Measurements from ENCODE around the gene PLA2G4F. TPM values are rescaled to one million over a fixed set of nuclear protein-coding genes. Genes with fewer than 3 reads are reported as not detected.

Gene PLA2G4F
- total RNA-seq, 1 experiment from 2014 or later = 1.9 TPM

DNA sequence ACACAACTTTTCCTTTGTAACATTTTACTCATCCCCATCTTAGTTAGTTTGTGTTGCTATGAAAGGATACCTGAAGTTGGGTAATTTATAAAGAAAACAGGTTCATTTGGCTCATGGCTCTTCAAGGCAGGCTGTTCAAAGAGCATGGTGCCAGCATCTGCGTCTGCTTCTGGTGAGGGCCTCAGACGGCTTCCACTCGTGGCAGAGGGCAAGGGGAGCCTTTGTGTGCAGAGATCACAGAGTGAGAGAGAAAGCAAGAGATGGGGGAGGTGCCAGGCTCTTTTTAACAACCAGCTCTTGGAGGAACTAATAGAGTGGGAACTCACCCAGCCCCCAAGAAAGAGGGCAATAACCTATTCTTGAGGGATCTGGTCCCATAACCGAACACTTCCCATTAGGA, 23.1 kb downstream of the PLA2G4F start:
- TF ChIP-seq EZH2 (IDR thresholded peaks at IDR 0.05; ENCODE audit: low read depth) = no peak
- TF ChIP-seq, protein P1, sequence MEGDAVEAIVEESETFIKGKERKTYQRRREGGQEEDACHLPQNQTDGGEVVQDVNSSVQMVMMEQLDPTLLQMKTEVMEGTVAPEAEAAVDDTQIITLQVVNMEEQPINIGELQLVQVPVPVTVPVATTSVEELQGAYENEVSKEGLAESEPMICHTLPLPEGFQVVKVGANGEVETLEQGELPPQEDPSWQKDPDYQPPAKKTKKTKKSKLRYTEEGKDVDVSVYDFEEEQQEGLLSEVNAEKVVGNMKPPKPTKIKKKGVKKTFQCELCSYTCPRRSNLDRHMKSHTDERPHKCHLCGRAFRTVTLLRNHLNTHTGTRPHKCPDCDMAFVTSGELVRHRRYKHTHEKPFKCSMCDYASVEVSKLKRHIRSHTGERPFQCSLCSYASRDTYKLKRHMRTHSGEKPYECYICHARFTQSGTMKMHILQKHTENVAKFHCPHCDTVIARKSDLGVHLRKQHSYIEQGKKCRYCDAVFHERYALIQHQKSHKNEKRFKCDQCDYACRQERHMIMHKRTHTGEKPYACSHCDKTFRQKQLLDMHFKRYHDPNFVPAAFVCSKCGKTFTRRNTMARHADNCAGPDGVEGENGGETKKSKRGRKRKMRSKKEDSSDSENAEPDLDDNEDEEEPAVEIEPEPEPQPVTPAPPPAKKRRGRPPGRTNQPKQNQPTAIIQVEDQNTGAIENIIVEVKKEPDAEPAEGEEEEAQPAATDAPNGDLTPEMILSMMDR (conservative IDR thresholded peaks at IDR 0.05) = no peak
- POLR2A ChIA-PET (ENCODE audit: unreplicated experiment) = no interaction called here
- Histone ChIP-seq H3K9me3 (ENCODE audit: insufficient read depth, low read depth) (no peaks in the 10 kb centered on the region), H3K79me2 (ENCODE audit: low read depth) (no peaks in the 10 kb centered on the region), H3F3A (ENCODE audit: insufficient read depth, low read depth) (0 out of 2 replicates have a peak, but pooled peaks cover 6% of the 10 kb centered on the region), H3K36me3 (ENCODE audit: low read depth) (no peaks in the 10 kb centered on the region), H3K27ac (no peak overlapping the region), H2AFZ (no peak overlapping the region), H4K20me1 (ENCODE audit: insufficient read depth) (no peaks in the 10 kb centered on the region), H3K4me2 (no peak overlapping the region), H3K4me3 (no peak overlapping the region), H3K9me2 (ENCODE audit: insufficient read depth) (no peaks in the 10 kb centered on the region), H3K4me1 (replicated peaks; ENCODE audit: insufficient read depth) (0 out of 2 replicates have a peak, but pooled peaks cover 7% of the 10 kb centered on the region), H3K27me3 (ENCODE audit: insufficient read depth, low read depth) (no peaks in the 10 kb centered on the region)
- intact Hi-C loops (cut with micrococcal nuclease; ENCODE audit: unreplicated experiment) = loop anchor here (5.0 to 10.0 kb wide), 4 partner anchors 51 to 1229 kb away; partner anchors contain the start of gene MAPKBP1
- CTCF ChIA-PET = interaction anchor here (0.6 to 1.3 kb wide), 3 partner anchors 49 to 109 kb away, joined by 3 to 12 read pairs (median 4); no protein-coding TSS in a partner anchor
- DNase-seq = no peak
- BruUV-seq (replicated peaks) = no TSS peak

DNA sequence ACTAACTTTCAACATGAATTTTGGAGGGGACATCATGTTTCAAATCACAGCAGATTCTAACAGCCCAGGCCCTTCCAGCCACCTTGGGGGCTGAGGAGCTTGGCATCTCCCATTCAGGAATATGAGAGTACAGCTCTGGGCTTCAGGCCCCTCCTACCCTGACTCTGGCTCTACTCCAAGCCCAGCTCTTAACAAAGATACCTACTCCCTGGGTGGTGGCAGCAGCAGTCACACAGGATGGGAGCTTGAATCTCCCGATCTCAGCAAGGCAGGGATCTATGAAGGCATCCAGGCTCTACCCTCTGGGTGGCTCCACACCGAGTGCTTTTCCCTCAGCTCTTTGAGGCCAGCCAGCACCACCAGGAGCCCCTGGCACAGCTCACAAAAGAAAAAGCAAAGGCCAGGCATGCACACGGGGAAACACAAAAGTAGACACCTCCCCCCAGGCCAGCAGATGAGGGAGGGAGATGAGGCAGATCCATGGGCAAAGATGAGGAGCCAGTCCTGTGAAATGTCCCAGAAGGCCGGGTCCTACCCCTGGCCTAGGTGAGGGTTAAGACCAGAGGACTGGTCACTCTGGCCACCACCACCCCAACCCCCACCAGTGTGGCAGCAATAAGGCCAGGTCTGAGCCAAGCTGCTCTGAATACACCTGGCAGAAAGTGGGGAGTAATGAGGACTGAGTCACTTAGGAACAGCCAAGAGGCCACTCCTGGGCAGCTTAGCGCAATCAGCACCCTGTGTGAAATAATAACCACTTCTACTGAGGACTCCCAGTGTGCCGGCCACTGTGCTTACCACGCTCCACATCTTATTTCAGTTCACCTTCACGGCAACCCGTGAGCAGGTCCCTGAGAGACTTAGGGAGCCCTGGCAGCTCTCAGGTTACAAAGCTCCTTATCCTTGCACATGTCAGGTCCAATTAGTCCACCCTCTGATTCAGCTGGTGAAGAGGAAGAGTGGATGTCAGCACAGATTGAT, 24.3 kb downstream of the PLA2G4F start:
- H3F3A ChIP-seq (ENCODE audit: insufficient read depth, low read depth) = 0 out of 2 replicates have a peak, but pooled peaks cover 6% of the 10 kb centered on the region
- no peak overlapping the region for H3K27ac ChIP-seq
- H3K4me3 ChIP-seq = no peak overlapping the region
- TF ChIP-seq, protein P1 (conservative IDR thresholded peaks at IDR 0.05) = no peak
- no peak for TF ChIP-seq EZH2 (IDR thresholded peaks at IDR 0.05; ENCODE audit: low read depth)
- H3K27me3 ChIP-seq (ENCODE audit: insufficient read depth, low read depth) = no peaks in the 10 kb centered on the region
- H3K4me1 ChIP-seq (replicated peaks; ENCODE audit: insufficient read depth) = 0 out of 2 replicates have a peak, but pooled peaks cover 7% of the 10 kb centered on the region
- H3K36me3 ChIP-seq (ENCODE audit: low read depth) = no peaks in the 10 kb centered on the region
- ChIA-PET POLR2A (ENCODE audit: unreplicated experiment) (no interaction called here), CTCF (interaction anchor here (1.5 kb wide), 1 partner anchor 47 kb away, joined by 5 read pairs; no protein-coding TSS in a partner anchor)
- intact Hi-C loops (cut with micrococcal nuclease; ENCODE audit: unreplicated experiment) = loop anchor here (5.0 to 10.0 kb wide), 4 partner anchors 50 to 1227 kb away; partner anchors contain the start of gene MAPKBP1
- H4K20me1 ChIP-seq (ENCODE audit: insufficient read depth) = no peaks in the 10 kb centered on the region
- H3K9me2 ChIP-seq (ENCODE audit: insufficient read depth) = no peaks in the 10 kb centered on the region
- H3K79me2 ChIP-seq (ENCODE audit: low read depth) = no peaks in the 10 kb centered on the region
- BruUV-seq (replicated peaks) = no TSS peak
- no peak overlapping the region for H2AFZ ChIP-seq
- H3K9me3 ChIP-seq (ENCODE audit: insufficient read depth, low read depth) = no peaks in the 10 kb centered on the region
- 0 out of 2 replicates have a peak overlapping the region, but pooled peaks have one; percentile 4 for H3K4me2 ChIP-seq
- peak in 1 of 2 experiments; percentile 39 for DNase-seq

DNA sequence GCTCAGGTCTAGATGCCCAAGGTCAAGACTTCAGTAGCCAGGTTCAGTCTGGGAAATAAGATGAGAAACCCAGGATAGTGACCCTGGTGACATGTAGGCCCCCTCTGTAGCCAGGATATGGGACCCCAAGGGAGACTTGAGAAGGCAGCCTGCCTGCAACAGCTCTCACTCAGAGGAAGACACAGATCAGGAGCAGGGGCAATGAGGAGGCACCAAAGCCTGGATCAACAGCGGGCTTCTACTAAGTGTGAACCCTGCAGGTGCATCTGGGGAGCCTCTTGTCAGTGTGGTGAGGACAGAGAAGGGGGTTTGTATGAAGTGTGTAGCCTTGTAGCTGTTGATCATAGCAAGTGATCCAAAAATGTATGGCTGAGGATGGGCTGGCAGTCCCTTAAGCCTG, 25.4 kb downstream of the PLA2G4F start:
- H3K4me2 ChIP-seq = no peak overlapping the region
- H3K4me3 ChIP-seq = no peak overlapping the region
- no peak overlapping the region for H2AFZ ChIP-seq
- no peak for DNase-seq
- H3F3A ChIP-seq (ENCODE audit: insufficient read depth, low read depth) = 0 out of 2 replicates have a peak, but pooled peaks cover 6% of the 10 kb centered on the region
- POLR2A ChIA-PET (ENCODE audit: unreplicated experiment) = no interaction called here
- no peaks in the 10 kb centered on the region for H3K27me3 ChIP-seq (ENCODE audit: insufficient read depth, low read depth)
- H3K36me3 ChIP-seq (ENCODE audit: low read depth) = no peaks in the 10 kb centered on the region
- intact Hi-C loops (cut with micrococcal nuclease; ENCODE audit: unreplicated experiment) = loop anchor here (5.0 to 10.0 kb wide), 4 partner anchors 49 to 1226 kb away; partner anchors contain the start of gene MAPKBP1
- CTCF ChIA-PET = no interaction called here
- H3K9me2 ChIP-seq (ENCODE audit: insufficient read depth) = no peaks in the 10 kb centered on the region
- no peaks in the 10 kb centered on the region for H3K79me2 ChIP-seq (ENCODE audit: low read depth)
- 0 out of 2 replicates have a peak, but pooled peaks cover 7% of the 10 kb centered on the region for H3K4me1 ChIP-seq (replicated peaks; ENCODE audit: insufficient read depth)
- no TSS peak for BruUV-seq (replicated peaks)
- H3K9me3 ChIP-seq (ENCODE audit: insufficient read depth, low read depth) = no peaks in the 10 kb centered on the region
- TF ChIP-seq EZH2 (IDR thresholded peaks at IDR 0.05; ENCODE audit: low read depth) = no peak
- TF ChIP-seq, protein P1 (conservative IDR thresholded peaks at IDR 0.05) = no peak
- H4K20me1 ChIP-seq (ENCODE audit: insufficient read depth) = no peaks in the 10 kb centered on the region
- no peak overlapping the region for H3K27ac ChIP-seq

Data from PC-9 (cell line).